NCI-H146 (cell line): ENCODE measurements around the gene NFATC1.
A peak's percentile ranks its signal among the peaks of the same experiment; 100 is the strongest.

Experiments
- DNase-seq: peaks from one replicate; lab custom pipeline; 2025; lab: John Stamatoyannopoulos, UW

The NFATC1 gene

DNA sequence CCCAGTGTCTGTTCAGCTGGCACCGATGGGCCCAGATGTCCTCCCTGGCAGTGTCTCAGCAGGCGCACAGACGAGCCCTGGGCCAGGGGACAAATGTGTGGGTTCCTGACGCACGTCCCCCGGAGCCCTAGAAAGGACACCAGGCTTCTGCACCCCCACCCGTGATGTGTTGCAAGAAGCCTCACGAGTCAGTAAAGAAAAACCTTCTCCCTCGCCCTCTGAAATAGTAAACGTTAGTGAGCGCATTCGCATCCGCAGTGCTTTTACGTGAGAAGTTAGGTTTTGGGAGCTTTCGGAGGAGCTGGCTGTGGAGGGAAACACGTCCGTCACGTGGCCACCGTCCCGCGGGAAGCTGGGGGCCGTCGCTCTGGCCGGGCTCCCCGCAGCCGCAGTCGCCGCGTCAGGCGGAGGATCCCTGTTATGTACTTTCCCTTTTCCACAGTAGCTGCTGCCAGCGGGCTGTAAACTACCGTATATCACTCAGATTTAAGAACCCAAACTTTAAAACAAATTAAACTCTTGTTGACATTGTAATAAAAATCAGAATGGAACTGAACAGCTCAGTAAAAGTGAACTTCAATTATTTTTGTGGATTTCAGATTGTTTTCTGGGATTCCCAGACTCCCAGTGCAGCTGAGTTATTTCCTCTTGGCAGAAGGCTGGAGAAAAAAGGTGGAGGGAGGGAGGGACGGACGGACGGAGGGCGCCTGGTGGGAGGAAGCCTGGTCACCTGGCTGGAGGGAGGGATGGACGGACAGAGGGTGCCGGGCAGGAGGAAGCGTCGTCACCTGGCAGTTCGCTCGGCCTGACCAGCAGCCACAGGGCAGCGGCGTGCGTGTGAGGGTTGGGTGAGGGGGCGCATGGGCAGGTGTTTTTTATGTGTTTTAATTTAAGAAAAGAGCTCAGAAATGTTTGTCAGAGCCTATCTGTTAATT lies 112.1 kb downstream of the NFATC1 start:
- peak; percentile 25 for DNase-seq

DNA sequence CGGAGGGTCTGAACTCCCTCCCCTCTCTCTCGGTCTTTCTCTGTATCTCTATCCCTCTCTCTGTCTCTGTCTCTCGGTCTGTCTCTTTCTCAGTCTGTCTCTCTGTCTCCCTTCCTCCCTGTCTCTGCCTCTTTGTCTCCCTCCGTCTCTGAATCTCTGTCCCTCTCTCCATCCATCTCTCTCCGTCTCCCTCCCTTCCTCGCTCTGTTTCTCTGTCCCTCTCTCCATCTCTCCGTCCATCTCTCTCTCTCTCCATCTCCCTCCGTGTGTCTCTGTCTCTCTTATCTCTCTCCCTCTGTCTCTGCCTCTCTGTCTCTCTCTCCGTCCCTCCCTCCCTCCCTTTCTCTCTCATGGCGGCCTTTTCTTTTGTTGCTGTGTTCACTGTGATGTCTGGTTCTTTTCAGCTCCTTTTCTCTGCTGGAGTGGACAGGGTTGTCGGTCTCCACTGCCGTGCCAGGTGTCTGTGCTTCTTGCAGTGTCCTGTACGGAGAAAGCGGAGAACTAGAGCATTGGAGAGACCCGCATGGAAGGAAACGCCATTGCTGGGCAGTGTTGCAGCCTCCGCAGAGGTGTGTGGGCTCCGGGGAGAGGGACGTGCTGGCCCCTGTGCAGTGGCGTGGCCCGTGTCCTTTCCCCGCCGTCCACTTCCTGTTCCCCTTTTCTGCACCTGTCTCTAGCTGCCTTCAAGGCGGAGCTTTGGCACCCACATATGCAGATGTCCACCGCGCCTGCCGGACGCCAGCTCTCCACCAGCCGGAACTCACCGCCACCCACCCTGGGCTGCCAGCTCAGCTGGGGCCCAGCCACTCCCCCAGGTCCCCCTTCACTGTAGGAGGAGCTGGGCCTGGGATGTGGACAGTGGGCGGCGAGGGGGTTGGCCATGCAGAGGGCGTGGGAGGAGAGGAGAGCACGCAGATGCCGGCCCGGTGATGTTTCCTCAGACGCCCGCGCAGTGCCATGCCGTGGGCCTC lies 113.1 kb downstream of the NFATC1 start:
- DNase-seq: no peak

DNA sequence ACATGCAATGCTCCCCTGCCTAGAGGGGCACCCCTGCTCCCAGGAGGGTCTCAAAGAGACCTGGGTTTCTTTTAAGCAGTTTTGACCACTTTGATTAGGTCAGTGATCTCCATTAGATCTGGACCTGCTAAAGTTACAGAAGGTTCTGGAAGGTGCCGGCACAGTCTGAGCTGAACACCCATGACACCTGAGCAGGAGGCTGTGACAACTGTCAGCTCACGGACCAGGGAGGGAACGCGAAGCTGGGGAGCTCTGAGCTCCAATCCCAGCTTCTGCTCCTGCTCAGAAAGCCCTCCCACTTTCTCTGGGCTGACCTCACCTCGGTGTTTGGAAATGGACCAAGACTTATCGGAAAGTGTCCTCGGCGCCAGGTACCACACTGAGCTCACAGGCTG lies 113.8 kb downstream of the NFATC1 start:
- no peak for DNase-seq

DNA sequence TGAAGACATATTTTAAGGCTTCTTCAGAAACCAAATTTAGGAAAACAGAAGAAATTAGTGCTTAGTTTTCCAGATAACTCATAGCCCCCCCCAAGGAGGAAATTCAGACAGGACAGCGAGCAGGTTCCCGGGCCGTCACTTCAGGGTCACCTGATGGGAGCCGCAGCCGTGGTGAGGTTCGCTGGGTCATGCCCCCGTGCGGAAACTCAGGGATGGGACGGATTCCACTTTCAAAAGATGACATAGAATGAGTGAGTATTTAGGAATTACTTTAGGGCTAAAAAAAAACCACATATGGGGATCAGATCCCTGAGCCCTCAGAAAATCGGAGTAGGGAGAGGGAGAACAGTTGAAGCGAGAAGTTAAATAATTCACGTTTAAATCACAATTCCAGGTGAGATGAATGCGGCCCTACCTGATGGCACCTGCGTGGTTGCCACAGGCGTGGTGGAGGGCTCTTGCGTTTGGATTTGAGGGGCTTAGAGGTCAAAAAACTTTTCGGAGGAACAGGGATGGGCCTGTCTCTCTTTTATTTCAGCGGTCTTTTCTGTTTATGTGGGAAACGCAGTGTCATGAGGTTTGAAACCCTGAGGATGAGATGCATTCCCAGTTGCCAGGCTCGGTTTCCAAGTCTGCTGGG lies 114.4 kb downstream of the NFATC1 start:
- DNase-seq: no peak

DNA sequence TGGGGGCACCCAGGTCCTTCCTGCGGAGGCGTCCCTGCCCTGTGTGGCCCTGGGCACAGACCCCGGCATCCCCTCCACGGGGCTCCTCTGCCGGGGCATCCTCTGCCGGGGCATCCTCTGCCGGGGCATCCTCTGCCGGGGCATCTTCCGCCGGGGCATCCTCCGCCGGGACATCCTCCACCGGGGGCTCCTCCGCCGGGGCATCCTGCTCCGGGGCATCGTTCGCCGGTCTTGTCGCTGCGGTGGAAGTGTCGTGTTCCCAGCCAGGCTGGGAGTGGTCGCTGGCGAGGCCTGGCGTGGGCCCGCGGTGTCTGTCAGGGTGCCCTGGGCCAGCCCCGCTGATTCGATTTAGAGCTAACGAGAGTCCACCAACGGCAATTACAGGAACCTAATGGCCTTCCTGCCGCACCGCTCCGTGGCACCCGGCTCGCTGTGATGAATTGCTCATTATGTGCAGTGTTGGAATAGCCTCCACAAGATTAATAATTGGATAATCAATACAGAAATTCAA lies 115.1 kb downstream of the NFATC1 start:
- no peak for DNase-seq

DNA sequence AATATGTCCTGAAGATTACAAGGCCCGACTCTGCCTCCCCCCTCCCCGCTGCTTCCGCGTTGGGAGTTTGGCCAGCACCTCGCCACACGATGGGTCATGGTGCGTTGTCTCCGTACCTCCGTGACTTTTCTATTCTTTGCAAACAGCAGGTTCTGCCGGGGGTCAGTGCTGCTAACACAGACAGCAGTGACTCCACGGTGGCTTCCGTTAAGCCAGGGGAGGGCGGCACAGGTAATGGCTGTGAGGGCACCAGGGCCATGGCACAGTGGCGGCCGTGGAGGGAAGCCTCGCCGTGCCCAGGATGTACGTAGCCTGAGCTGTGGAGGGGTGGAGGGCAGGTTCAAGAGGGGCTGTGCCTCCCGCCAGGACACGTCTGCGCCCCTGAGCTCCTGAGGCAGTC lies 115.5 kb downstream of the NFATC1 start:
- DNase-seq: no peak

DNA sequence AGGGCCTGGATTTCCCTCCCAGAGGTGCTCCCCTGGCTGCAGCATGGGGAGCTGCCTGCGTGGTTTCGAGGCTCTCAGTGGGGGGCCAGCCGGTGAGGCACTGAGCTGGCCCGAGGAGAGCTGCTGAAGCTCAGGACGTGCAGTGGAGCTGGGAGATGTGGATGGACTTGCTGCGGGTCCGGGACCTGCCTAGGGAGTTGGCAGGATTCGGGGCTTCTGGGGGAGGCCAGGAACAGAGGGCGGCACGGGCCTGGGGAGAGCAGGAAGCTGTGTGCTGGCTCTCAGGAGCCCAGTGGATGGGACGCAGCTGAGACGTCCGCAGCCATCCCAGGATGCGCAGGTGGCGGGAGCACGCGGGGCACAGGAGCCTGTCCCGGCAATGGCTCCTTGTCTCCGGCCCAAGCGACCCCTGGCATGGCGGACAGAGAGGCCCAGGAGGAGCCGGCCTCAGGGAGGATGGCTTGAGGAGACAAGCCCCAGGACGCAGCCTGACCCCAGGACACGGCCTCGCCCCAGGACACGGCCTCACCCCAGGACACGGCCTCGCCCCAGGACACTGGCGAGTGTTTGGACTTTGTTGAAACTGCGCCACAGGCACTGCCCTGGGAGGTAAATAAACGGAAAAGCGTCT lies 116.1 kb downstream of the NFATC1 start:
- DNase-seq: no peak

DNA sequence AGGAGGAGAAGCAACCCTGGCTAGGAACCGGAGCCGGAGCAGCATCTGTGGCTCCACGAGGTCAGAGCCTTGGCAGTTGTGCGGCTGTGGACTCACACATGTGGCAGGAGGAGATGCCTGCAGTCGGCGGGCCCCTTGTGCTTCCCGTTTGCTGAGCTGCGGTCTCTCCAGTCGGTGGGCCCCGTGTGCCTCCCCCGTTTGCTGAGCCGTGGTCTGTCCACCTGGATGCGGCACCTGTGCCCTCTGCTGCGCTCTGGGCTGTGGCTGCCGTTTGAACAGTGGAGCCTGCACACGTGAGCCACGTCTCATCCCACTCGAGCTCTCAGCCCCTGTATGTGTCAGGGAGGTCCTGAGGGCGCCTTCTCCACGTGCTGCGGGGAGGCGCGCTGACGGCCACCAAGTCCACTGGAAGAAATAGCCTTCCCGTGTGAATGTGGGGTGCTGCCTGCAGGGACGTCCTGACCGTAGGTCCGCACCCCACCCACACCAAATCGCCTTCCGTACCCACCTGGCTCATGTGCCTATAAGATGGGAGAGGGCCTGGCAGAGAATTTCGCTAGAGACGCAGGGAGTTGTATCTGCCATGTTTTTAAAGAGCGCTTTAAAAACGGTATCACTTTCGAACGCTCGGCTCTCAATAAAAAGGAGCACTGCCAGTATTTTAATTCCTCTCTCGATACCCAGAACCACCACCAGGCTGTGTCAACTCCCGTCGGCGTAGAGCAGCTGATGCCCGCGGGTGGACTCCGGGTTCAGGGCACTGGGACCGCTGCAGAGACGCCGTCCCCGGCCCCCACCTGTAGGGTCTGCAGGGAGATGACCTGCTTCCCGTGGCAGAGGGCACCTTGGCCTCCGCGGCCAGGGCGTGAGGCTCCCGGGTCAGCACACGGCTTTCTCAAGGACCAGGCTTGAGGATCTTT lies 117.0 kb downstream of the NFATC1 start:
- DNase-seq: no peak

DNA sequence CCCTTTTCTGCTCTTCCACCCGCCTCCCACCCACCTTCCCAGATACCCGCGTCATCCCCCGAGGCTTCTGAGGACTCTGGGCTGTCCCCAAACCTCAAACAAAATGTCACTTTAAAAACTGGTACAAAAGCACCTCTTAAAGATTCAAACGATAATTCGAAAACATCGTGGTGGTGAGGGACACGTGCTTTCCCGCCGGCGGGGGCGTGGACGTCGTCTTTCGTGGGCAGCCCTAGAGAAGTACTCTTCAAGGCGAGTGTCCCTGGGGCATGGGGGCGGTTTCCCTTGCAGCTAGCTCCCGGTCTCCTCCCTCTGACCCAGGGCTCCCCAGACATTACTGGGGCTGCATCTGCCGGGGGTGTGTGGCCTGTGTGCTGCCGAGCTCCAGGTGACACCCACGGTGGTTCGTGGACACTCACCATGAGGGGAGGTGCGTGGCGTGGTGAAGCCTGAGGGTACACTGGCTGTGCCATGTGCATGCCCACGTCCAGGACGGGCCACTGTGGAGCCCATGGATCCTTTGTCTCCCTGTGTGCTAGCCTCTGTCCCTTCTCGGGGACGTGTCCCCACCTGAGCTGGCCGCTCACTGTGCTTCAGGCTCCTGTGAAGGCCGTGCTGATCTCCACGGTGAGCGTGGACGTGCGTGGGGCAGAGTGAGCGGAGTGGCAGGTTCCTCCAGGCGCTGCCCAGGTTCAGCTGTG lies 117.8 kb downstream of the NFATC1 start:
- no peak for DNase-seq

DNA sequence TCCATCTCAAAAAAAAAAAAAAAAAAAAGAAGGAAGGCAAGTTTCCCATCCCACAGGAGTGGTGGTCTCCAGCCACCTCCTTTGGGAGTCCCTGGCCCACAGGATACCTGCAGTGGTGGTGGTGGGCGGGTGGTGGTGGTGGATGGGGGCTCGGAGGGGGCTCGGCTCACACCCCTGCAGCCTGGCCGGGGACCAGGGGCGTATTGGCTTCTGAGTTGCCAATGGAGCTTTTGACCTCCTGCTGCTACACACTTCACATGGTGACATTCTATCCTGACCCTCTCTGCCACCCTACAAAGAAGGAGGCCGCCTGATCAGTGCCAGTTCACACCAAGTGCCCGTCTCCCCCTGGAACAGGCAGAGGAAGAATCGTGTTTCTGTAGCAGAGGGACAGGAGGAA lies 119.6 kb downstream of the NFATC1 start:
- no peak for DNase-seq

DNA sequence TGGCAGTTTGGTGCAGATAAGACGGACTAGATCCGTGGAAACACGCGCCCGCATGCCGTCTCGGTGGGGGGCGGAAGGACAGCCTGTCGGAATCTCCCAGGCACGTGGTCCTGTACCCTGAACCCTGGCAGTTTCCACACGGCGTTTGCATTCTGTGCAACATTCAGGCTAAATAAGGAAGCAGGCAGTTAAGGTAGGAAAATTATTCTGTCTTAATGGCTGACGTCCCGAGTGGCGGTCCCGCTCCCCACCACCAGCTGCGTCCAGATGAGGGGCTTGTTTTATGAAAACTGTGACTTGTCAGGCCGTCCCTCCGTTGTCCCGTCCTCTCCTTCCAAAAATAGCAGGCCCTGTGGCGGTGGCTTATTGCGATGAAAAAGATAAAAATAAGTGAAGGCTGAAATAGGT lies 120.2 kb downstream of the NFATC1 start:
- DNase-seq: no peak

DNA sequence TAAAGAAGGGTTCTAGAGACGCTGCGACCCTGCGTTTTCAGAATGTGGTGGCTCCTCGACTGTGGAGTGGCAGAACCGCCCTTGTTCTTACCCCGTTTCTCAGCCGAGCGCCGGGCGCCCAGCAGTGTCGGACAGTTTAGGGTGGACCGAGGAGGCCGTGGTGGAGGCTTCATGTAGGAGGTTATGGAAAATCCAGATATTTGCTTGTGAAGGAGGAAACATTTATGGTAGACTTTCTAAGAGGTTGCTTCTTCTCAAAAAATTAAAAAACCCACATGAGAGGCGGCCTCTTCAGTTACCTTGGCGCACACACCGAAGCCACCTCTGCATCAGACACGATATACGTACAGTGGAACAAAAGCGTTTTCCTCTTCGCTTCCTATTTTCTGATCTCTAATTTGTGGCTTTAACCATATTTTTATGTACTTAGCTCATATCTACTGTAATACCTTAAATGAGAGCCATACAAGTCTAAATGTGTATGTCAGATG lies 120.8 kb downstream of the NFATC1 start:
- DNase-seq: no peak

DNA sequence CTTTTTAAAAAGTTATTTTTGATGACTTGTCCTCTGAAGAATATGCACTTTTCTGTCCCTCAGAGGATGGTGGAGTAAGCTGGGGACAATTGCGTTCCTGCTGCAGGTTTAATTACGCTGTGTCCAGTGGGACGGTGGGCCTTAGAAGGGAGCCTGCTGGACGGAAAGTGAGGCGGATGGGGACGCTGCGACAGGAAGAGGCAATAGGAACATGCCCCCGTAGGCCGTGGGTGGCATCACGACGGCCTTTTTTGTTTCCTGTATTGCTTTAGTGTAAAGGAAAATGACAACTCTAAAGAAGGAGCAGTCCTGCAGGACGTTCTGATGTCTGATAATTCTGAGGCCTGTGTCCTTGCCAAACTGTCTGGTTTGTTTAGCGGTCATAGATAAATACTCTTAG lies 121.6 kb downstream of the NFATC1 start:
- DNase-seq: no peak

DNA sequence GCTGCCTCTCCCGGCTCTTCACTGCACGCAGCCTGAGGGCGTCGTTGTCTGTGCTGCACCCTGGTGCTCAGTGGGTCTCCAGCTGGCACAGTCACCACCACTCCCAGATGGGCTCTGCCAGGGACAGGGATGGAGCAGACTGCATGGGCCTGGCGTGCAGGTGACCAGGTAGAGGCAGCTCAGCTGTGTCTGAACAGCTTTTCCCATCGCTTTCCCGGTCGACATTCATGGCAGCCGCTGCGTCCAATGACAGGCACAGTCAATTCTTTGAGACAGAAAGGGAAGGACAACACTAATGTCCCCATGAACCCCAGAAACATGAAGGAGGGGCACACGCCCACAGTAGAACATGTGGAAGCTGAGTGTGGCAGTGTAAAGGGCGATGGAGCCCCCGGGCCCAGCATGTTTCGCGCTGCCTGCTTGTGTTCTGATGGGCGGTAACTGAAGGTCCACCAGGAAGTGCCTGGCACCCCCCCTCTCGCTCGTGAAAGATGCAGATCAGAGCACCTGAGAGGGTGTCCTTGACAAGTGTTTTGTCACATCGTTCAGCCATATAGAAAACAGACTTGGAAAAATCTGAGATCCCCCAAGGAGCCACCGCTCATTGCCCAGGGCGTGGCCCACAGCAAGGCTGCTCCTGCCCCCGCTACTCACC lies 122.4 kb downstream of the NFATC1 start:
- DNase-seq: no peak

DNA sequence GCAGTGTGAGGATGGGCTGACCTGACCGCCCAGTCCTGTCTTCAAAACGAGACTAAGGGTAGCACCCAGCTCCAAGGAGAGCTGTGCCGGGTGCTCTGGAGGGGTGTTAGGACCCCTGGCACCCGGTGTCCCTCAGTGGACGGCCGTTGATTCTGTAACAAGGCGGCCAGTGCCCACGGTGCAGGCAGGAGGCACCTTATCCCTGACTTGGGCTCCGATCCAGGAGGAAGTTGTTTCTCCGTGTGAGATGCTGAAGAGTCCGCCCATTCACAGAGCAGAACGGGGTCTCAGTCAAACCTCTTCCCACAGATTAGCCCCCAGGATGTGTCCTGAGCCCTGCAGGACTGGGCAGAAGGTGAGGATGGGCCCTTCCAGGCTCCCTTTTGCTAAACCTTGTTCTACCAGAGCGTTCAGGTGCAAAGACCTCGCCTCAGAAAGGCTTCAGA lies 123.0 kb downstream of the NFATC1 start:
- no peak for DNase-seq

DNA sequence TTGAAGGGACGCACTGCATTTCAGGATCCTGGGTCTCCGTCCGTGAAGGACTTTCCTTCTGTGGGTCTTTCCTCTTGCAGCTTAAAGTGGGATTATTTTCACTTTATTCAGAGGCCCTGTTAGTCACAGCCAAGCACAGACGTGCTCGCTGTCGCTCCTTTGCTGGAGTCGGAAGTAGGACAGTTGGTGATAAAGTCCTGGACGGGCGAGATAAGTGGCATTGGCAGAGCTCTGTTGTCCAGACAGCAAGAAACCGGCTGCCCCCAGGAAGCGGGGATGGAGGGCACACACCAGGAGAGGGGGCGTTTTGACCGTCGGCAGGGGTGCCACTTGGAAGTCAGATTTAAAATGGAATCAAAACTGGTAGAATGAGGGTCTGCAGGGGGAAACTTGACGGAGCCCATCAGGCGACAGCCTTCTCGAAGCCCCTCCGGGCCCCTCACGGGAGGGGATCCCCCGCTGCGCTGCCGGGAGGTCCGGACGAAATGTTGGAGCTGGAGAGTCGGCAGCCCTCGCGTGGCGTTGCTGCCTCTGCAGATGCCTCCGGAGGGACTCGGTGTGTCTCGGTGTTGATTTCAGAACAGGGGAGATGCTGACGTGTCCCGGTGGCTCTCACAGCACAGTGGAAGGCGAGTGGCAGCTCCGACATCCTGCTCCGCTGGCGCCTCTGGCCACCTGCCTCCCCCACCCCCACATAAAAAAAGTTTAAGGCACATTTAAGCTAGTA lies 124.2 kb downstream of the NFATC1 start:
- no peak for DNase-seq

DNA sequence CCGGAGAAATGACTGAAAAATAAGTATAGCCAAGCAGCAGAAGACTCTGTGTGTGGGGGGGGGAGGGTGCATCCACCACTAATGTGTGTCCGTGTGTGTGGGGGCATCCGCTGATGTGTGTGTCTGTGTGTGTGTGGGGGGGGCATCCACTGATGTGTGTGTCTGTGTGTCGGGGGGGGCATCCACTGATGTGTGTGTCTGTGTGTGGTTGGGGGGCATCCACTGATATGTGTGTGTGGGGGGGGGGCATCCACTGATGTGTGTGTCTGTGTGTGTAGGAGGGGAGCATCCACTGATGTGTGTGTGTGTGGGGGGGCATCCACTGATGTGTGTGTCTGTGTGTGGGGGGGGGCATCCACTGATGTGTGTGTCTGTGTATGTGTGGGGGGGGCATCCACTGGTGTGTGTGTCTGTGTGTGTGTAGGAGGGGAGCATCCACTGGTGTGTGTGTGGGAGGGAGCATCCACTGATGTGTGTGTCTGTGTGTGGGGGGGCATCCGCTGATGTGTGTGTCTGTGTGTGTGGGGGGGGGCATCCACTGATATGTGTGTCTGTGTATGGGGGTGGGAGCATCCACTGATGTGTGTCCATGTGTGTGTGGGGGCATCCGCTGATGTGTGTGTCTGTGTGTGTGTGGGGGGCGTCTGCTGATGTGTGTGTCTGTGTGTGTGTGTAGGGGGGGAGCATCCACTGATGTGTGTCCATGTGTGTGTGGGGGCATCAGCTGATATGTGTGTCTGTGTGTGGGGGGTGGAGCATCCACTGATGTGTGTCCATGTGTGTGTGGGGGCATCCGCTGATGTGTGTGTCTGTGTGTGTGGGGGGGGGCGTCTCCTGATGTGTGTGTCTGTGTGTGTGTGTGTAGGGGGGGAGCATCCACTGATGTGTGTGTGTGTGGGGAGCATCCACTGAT lies 125.0 kb downstream of the NFATC1 start:
- no peak for DNase-seq
